Astrocyte of the hippocampus (primary cell): ENCODE results near the gene CEP85.
A peak's percentile ranks its signal among the peaks of the same experiment; 100 is the strongest.

Source experiments
- DNase-seq: peaks from one replicate; pipeline ENCODE4 v3.0.0; 2011; ENCODE audit warnings: low read depth, low spot score

Gene CEP85

GRCh38 chr1:26315874-26316850 lies 82.2 kb downstream of the CEP85 start:
- no peak for DNase-seq

DNA sequence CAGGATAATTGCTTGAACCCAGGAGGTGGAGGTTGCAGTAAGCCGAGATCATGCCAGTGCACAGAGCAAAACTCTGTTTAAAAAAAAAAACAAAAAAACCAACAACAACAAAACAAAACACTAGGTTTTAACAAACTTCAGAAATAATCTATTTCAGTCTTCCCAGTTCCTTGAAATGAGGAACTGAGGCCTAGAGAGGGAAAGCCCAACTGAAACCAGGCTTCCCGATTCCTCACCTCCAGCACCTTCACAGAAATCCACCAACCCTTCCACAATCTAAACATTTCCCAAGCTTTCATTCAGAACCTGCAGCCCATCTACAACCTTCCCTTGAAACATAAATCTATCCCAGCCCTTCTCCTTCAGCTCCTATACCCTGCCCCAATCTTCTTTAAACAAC lies 83.1 kb downstream of the CEP85 start:
- DNase-seq = no peak

DNA sequence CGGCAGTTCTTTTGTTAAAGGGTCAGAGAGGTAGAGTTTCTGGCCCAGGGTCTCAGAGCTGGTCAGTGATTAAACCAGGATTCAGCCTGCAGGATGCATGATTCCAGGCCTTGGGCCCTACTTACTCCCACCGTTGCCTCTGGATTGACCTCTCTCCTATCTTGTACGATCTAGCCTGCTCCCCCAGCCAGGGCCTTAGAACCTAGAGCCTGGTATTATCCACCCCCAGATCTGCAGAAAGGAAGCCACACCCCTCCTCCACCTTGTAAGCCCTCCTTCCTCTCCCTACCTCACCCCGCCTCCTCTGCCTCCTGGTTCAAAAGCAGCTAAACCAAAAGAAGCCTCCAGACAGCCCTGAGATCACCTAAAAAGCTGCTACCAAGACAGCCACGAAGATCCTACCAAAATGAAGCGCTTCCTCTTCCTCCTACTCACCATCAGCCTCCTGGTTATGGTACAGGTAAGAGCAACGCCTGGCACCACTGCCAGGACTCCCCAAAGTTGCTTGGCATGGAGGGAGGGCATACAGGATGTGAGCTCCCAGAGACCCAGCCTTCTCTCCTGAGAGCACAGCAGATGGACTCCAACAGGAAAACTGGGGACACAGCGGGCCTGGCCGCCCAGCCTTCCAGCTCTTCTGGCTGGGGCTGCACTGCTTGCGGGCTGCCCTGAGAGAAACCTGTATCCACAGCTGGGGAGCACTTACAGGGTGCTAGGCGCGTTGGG lies 83.8 kb downstream of the CEP85 start, which contains the start of gene CD52:
CD52 (plus strand) TSS at position 347 of the 726 bp plus-strand sequence; CDS start at position 407, 60 bp downstream.
- DNase-seq = no peak

DNA sequence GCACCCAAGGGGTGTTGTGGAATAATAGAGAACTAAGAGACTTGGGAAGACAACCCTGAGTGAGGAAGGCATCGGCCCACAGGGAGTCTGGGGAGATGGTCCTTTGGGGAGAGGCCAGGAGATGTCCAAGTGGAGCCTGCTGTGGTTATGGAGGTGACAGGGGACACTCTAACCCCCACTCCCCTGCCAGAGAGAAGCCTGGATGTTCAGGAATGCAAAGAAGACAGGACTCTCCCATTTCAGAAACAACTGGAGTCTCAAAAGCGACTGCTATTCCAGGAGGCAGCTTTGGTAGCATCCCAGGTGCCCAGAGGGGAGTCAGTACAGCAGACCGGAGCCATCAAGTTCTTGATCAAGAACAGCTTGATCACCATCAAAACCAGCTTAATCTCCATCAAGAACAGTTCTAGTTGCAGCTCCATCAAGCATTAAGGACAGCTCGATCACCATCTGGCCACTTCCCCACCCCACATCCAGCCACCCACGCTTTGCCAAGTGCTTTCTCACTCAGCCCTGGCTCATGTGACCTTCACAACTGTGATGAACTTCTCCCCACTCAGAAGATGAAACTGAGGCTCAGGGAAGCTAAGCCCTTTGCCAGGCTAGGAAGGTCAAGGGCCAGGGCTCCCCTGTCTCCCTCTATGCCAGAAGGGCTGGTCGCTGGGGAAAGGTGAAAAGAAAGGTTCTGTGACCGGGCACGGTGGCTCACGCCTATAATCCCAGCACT lies 84.5 kb downstream of the CEP85 start:
- no peak for DNase-seq

GRCh38 chr1:26320896-26321295 lies 86.9 kb downstream of the CEP85 start:
- no peak for DNase-seq

DNA sequence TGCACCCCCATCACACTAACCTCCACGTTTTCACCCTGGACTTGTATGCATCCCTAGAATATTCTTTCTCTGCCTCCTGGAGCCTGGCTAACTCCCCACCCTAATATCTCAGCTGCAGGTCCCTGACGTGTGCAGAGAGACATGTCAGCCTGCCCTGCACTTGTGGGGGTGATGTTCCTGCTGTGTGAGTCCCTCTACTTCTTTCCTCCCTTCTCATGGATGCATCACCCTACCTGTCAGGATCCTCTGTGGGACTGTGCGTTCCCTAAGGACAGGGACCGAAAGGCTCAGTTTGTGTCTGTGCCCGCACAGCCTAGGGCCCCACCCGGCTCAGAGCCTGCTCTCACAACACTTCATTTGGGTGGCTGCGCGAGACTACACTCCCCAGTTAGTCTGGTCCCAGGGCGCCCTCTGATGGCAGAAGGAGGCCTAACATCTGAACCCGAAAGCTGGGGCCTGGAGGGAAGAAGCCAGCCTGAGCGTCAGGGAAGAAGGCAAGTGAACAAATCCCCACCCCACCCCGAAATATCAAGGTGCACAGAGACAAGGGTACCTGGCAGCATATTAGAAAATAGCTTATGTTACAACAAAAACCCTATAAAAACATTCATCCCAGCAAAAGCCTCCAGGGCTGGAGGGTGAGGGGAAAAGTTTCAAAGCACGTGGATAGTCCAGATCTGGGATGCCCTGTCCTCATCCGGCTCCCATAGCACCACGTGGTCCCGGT lies 87.5 kb downstream of the CEP85 start:
- DNase-seq = peak; percentile 92

GRCh38 chr1:26322042-26322331 lies 88.0 kb downstream of the CEP85 start:
- no peak for DNase-seq

DNA sequence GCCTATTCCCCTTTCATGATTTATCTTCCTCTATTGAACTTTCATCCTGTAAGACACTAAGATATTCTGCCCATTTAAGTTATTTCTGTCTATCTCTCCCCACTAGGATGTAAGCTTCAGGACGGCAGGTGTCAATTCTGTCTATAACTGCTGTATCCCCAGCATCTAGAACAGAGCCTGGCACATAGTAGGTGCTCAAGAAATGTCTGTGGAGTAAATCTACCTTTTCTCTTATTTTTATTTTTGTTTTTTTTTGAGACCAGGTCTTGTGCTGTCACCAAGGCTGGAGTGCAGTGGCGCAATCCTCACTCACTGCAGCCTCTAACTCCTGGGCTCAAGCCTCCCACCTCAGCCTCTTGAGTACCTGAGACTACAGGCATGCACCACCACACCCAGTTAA lies 89.4 kb downstream of the CEP85 start:
- no peak for DNase-seq

DNA sequence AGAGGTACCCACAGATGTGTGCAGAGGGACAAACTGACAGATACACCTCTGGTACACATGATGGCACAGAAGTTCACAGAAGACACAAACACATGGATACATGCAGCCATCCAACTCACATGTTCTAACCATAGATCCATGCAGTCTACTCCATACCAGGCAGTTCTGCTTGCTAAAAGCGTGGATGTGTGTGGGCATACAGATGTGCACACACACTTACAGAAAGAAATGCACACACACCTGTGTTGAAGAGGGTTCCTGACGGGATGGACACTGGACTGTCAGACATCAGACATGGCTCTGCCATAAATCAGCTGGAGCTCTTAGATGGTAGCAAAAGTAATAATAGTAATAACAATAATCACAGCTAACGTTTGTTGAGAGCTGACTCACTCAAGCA lies 90.5 kb downstream of the CEP85 start:
- no peak for DNase-seq

DNA sequence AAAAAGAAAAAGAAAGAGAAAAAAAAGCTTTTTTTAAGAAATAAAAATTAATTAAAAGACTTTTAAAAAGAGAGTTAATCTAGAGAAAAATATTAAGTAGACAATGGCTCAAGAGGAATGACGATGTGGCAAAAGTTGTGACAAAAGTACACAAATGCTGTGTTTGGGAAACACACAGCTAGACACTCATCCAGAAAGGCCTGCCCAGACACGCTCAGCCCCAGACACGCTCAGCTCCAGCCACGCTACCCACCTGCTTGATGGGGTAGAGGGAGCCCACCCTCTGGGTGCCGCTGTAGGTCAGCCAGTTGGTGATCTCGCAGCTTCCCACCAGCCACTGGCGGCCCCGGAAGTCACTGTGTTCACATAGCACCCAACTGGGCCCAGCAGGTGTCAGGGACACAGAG lies 94.0 kb downstream of the CEP85 start:
- no peak for DNase-seq
